HepG2 (cell line): Measurements from ENCODE around the gene TIMM23B. TPM values are rescaled to one million over a fixed set of nuclear protein-coding genes. Genes with fewer than 3 reads are reported as not detected.
"Not testable (repeated sequence)": the region's sequence is repeated elsewhere in the genome, so short reads cannot be mapped to it uniquely, and the experiment has no call there.

Source experiments
- ATF7 ChIP-seq, 2 experiments: fragments of 450-650 bp in 1 of 2; sonication (generic) in 1 of 2; formaldehyde crosslinking in 1 of 2; IDR thresholded peaks; 2 replicates each; pipeline versions ENCODE4 v1.4.0 to v1.6.1; 2016 to 2020; ENCODE audit warnings: antibody characterized with exemption in 1 of 2, mild to moderate bottlenecking in 1 of 2, missing genetic modification reagents in 1 of 2
- ERF ChIP-seq: IDR thresholded peaks from 2 replicates; pipeline ENCODE4 v1.6.1; 2018; ENCODE audit warnings: missing biosample characterization, missing genetic modification reagents
- GFI1 ChIP-seq: sonication (generic); formaldehyde crosslinking; IDR thresholded peaks from 2 replicates; pipeline ENCODE4 v1.5.0; 2020; ENCODE audit warnings: missing genetic modification reagents, mild to moderate bottlenecking, borderline replicate concordance
- HOXA5 ChIP-seq: sonication (generic); formaldehyde crosslinking; IDR thresholded peaks from 2 replicates; pipeline ENCODE4 v1.4.0; 2020; ENCODE audit warnings: missing genetic modification reagents
- IKZF4 ChIP-seq: sonication (generic); formaldehyde crosslinking; IDR thresholded peaks from 2 replicates; pipeline ENCODE4 v1.5.1; 2020; ENCODE audit warnings: borderline replicate concordance, mild to moderate bottlenecking, low read depth, missing genetic modification reagents; ENCODE audit errors: not compliant biosample characterization
- KLF11 ChIP-seq: IDR thresholded peaks from 2 replicates; pipeline ENCODE4 v1.6.1; 2016; ENCODE audit warnings: missing compliant biosample characterization
- MTA1 ChIP-seq: sonication (generic); formaldehyde crosslinking; IDR thresholded peaks from 2 replicates; pipeline ENCODE4 v1.4.0; 2020; ENCODE audit warnings: missing genetic modification reagents, mild to moderate bottlenecking, borderline replicate concordance
- NRL ChIP-seq: sonication (generic); formaldehyde crosslinking; IDR thresholded peaks from 2 replicates; pipeline ENCODE4 v1.5.0; 2020; ENCODE audit warnings: missing genetic modification reagents, mild to moderate bottlenecking, moderate library complexity, borderline replicate concordance
- RXRA ChIP-seq: sonication (generic); formaldehyde crosslinking; IDR thresholded peaks from 2 replicates; pipeline ENCODE4 v1.5.1; 2020; ENCODE audit warnings: missing genetic modification reagents
- SALL2 ChIP-seq: sonication (generic); formaldehyde crosslinking; IDR thresholded peaks from 2 replicates; pipeline ENCODE4 v1.8.1; 2023; ENCODE audit warnings: mild to moderate bottlenecking, missing genetic modification reagents, inconsistent platforms
- SMAD3 ChIP-seq: sonication (generic); formaldehyde crosslinking; IDR thresholded peaks from 2 replicates; pipeline ENCODE4 v1.4.0; 2020; ENCODE audit warnings: missing genetic modification reagents
- ZFX ChIP-seq: sonication (generic); formaldehyde crosslinking; IDR thresholded peaks from 2 replicates; pipeline ENCODE4 v1.4.0; 2020; ENCODE audit warnings: mild to moderate bottlenecking, low read depth, missing genetic modification reagents, moderate library complexity
- ZNF136 ChIP-seq: sonication (generic); formaldehyde crosslinking; IDR thresholded peaks from 2 replicates; pipeline ENCODE4 v1.8.1; 2022; ENCODE audit warnings: low read depth, mild to moderate bottlenecking, moderate library complexity, missing genetic modification reagents
- ZNF33A ChIP-seq: sonication (generic); formaldehyde crosslinking; IDR thresholded peaks from 2 replicates; pipeline ENCODE4 v1.5.1; 2020; ENCODE audit warnings: missing genetic modification reagents, mild to moderate bottlenecking, moderate library complexity, borderline replicate concordance
- ZNF451 ChIP-seq: sonication (generic); formaldehyde crosslinking; IDR thresholded peaks from 2 replicates; pipeline ENCODE4 v1.5.0; 2020; ENCODE audit warnings: mild to moderate bottlenecking, missing genetic modification reagents
- polyA plus RNA-seq, 8 experiments: library from polyadenylated mRNA; depleted of rRNA in 3 of 8; stranded (reverse) in 7 of 8; unstranded in 1 of 8; fragments of >200 nt; fragmentation: Illumina TruSeq in 4 of 8; extraction: Trizol in 4 of 8; gene quantifications; 2 replicates each; pipeline versions ENCODE4 v1.2.1 to v1.2.3, GENCODE V29; 2011 to 2016; ENCODE audit warnings: low read depth in 4 of 8, missing spikeins in 1 of 8, mixed read lengths in 1 of 8; ENCODE audit not compliant: insufficient read depth in 1 of 8
- total RNA-seq, 5 experiments: library from RNA; depleted of rRNA; stranded (reverse); fragments of >200 nt; fragmentation: Illumina TruSeq; extraction: Trizol; gene quantifications; 2 replicates each; pipeline ENCODE4 v1.2.3, GENCODE V29; 2016; ENCODE audit warnings: low read depth in 1 of 5
- TF ChIP-seq, protein P1 (sequence below): sonication (generic); formaldehyde crosslinking; IDR thresholded peaks from 2 replicates; pipeline ENCODE4 v1.4.0; 2020; ENCODE audit warnings: low read depth, missing genetic modification reagents
- TF ChIP-seq, protein P2 (sequence below): sonication (generic); formaldehyde crosslinking; conservative IDR thresholded peaks from 2 replicates; pipeline ENCODE4 v1.4.0; 2020; ENCODE audit warnings: mild to moderate bottlenecking, missing genetic modification reagents, moderate library complexity
- TF ChIP-seq, protein P3 (sequence below): sonication (generic); formaldehyde crosslinking; IDR thresholded peaks from 2 replicates; pipeline ENCODE4 v1.8.1; 2023; ENCODE audit warnings: mild to moderate bottlenecking, missing genetic modification reagents

The TIMM23B gene
- total and polyA plus RNA-seq, 2 of the 13 experiments (the other 11 are each of a cell fraction or from before 2014, with no cell fraction given), result 10.8 to 13.0 TPM

DNA sequence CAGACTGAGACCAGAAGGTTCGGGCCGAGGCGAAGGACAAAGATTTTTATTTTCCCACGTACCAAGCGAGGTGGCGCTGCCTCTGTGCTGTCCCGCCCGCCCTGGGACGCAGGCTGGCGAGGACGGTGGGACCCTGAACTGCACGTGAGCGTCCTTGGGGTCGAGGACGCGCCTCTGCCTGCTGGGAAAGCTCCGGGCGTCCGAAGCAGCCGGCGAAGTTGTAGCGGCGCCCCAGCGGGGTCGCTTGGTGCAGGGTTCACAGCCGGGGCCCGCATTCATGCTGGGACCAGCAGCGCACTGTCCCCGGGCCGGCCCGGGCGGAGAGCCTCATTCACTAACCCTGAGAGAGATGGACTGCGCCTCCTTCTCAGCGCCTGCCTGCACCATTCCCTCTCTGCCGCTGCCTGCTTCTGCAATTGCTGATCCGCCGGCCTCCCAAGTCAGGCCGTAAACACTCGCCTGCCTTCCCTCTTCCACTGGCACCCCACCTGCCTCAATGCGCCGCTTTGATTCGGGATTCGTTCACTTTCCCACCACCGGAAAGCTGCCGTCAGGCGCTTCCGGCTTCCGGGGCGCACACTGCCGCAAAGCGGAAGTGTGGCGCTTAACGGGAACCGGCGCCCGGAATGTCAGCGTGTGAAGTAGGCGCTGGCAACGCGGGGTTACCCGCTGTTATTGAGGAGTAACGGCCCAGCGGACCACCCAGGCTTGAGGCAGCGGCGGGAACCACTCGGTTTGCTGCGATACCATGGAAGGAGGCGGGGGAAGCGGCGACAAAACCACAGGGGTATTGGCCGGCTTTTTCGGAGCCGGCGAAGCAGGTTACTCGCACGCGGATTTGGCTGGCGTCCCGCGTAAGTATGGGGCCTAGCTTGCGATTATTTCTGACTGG lies at the start of gene TIMM23B, which contains the start of gene PARG (continued):
- TF ChIP-seq, protein P1, sequence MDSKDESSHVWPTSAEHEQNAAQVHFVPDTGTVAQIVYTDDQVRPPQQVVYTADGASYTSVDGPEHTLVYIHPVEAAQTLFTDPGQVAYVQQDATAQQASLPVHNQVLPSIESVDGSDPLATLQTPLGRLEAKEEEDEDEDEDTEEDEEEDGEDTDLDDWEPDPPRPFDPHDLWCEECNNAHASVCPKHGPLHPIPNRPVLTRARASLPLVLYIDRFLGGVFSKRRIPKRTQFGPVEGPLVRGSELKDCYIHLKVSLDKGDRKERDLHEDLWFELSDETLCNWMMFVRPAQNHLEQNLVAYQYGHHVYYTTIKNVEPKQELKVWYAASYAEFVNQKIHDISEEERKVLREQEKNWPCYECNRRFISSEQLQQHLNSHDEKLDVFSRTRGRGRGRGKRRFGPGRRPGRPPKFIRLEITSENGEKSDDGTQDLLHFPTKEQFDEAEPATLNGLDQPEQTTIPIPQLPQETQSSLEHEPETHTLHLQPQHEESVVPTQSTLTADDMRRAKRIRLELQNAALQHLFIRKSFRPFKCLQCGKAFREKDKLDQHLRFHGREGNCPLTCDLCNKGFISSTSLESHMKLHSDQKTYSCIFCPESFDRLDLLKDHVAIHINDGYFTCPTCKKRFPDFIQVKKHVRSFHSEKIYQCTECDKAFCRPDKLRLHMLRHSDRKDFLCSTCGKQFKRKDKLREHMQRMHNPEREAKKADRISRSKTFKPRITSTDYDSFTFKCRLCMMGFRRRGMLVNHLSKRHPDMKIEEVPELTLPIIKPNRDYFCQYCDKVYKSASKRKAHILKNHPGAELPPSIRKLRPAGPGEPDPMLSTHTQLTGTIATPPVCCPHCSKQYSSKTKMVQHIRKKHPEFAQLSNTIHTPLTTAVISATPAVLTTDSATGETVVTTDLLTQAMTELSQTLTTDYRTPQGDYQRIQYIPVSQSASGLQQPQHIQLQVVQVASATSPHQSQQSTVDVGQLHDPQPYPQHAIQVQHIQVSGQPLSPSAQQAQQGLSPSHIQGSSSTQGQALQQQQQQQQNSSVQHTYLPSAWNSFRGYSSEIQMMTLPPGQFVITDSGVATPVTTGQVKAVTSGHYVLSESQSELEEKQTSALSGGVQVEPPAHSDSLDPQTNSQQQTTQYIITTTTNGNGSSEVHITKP (CRISPR knock-in tag), result peak; percentile 54; the same call in 1 of the 2 replicates
- TF ChIP-seq ZNF451 (CRISPR knock-in tag), result peak; percentile 63; the same call in 1 of the 2 replicates
- TF ChIP-seq KLF11 (CRISPR knock-in tag), result peak; percentile 57; the same call in 1 of the 2 replicates
- peak; percentile 50; the same call in 1 of the 2 replicates for TF ChIP-seq MTA1 (CRISPR knock-in tag)
- 0 out of 2 replicates have a peak, but pooled peaks have one; percentile 36 for TF ChIP-seq ZNF33A (CRISPR knock-in tag)
- 0 out of 2 replicates have a peak, but pooled peaks have one; percentile 56 for TF ChIP-seq ZNF136 (CRISPR knock-in tag)
- peak; percentile 42 for TF ChIP-seq IKZF4
- TF ChIP-seq RXRA (CRISPR knock-in tag), result peak; percentile 25
- peak; percentile 91 for TF ChIP-seq ZFX (CRISPR knock-in tag)
- TF ChIP-seq SALL2 (CRISPR knock-in tag), result peak; percentile 69; the same call in 1 of the 2 replicates
- TF ChIP-seq, protein P2, sequence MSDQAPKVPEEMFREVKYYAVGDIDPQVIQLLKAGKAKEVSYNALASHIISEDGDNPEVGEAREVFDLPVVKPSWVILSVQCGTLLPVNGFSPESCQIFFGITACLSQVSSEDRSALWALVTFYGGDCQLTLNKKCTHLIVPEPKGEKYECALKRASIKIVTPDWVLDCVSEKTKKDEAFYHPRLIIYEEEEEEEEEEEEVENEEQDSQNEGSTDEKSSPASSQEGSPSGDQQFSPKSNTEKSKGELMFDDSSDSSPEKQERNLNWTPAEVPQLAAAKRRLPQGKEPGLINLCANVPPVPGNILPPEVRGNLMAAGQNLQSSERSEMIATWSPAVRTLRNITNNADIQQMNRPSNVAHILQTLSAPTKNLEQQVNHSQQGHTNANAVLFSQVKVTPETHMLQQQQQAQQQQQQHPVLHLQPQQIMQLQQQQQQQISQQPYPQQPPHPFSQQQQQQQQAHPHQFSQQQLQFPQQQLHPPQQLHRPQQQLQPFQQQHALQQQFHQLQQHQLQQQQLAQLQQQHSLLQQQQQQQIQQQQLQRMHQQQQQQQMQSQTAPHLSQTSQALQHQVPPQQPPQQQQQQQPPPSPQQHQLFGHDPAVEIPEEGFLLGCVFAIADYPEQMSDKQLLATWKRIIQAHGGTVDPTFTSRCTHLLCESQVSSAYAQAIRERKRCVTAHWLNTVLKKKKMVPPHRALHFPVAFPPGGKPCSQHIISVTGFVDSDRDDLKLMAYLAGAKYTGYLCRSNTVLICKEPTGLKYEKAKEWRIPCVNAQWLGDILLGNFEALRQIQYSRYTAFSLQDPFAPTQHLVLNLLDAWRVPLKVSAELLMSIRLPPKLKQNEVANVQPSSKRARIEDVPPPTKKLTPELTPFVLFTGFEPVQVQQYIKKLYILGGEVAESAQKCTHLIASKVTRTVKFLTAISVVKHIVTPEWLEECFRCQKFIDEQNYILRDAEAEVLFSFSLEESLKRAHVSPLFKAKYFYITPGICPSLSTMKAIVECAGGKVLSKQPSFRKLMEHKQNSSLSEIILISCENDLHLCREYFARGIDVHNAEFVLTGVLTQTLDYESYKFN (CRISPR knock-in tag), result peak; percentile 23; the same call in 1 of the 2 replicates
- TF ChIP-seq HOXA5, result peak; percentile 72
- not testable (repeated sequence) for TF ChIP-seq ATF7 (IDR thresholded peaks at IDR 0.05)
- 0 out of 2 replicates have a peak, but pooled peaks have one; percentile 51 for TF ChIP-seq ATF7 (CRISPR knock-in tag; IDR thresholded peaks at IDR 0.05)
- TF ChIP-seq, protein P3, sequence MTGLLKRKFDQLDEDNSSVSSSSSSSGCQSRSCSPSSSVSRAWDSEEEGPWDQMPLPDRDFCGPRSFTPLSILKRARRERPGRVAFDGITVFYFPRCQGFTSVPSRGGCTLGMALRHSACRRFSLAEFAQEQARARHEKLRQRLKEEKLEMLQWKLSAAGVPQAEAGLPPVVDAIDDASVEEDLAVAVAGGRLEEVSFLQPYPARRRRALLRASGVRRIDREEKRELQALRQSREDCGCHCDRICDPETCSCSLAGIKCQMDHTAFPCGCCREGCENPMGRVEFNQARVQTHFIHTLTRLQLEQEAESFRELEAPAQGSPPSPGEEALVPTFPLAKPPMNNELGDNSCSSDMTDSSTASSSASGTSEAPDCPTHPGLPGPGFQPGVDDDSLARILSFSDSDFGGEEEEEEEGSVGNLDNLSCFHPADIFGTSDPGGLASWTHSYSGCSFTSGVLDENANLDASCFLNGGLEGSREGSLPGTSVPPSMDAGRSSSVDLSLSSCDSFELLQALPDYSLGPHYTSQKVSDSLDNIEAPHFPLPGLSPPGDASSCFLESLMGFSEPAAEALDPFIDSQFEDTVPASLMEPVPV (CRISPR knock-in tag), result peak; percentile 49; the same call in 1 of the 2 replicates
- peak; percentile 30; the same call in 1 of the 2 replicates for TF ChIP-seq SMAD3 (CRISPR knock-in tag)
- peak; percentile 70; the same call in 1 of the 2 replicates for TF ChIP-seq GFI1 (CRISPR knock-in tag)
- peak; percentile 63; the same call in 1 of the 2 replicates for TF ChIP-seq ERF (CRISPR knock-in tag)
- peak; percentile 49; the same call in 1 of the 2 replicates for TF ChIP-seq NRL (CRISPR knock-in tag)
